Ascending aorta (tissue), 2 donors: ENCODE data around the gene BST1. TPM values are rescaled to one million over a fixed set of nuclear protein-coding genes. Genes with fewer than 3 reads are reported as not detected.

ENCODE experiments used
- DNase-seq, 2 donors: peaks; one replicate each; pipeline ENCODE4 v3.0.0-alpha.2; 2019; ENCODE audit warnings: low spot score in 2 of 2
- H3K27ac ChIP-seq, 2 donors: fragments of 200-600 bp; sonication (generic); one replicate each; pipeline ENCODE4 v1.5.1; 2016 to 2017; ENCODE audit warnings: mild to moderate bottlenecking in 1 of 2
- H3K27me3 ChIP-seq: fragments of 200-600 bp; sonication (generic); one replicate; pipeline ENCODE4 v1.5.1; 2017
- H3K36me3 ChIP-seq, 2 donors: fragments of 200-600 bp; sonication (generic); one replicate each; pipeline ENCODE4 v1.5.1; 2016
- H3K4me1 ChIP-seq, 2 donors: fragments of 200-600 bp; sonication (generic); one replicate each; pipeline ENCODE4 v1.5.1; 2016 to 2017; ENCODE audit warnings: mild to moderate bottlenecking in 1 of 2
- H3K4me3 ChIP-seq, 2 donors: fragments of 200-600 bp; sonication (generic); one replicate each; pipeline ENCODE4 v1.5.1; 2016 to 2017; ENCODE audit warnings: mild to moderate bottlenecking in 1 of 2
- H3K9me3 ChIP-seq, 2 donors: fragments of 200-600 bp; sonication (generic); one replicate each; pipeline ENCODE4 v1.5.1; 2016
- intact Hi-C: fragments of 100-400 bp; cut with DNase I; formaldehyde crosslinking; loops from one replicate; pipeline ENCODE4 v1.15.1; 2023
- total RNA-seq: library from RNA; depleted of rRNA; stranded (reverse); fragments of >200 nt; gene quantifications from one replicate; pipeline ENCODE4 v1.1.0, GENCODE V29; 2016
- TF ChIP-seq, protein P1 (sequence below), 3 experiments: fragments of 200-600 bp in 2 of 3; fragments of 450-650 bp in 1 of 3; sonication (generic) in 2 of 3; IDR thresholded peaks; one replicate each; pipeline ENCODE4 v1.5.1; 2016 to 2019; ENCODE audit warnings: antibody characterized with exemption in 3 of 3, mild to moderate bottlenecking in 1 of 3, moderate library complexity in 1 of 3

The BST1 gene
- total RNA-seq, 1 donor from 2014 or later: 22.7 TPM

DNA sequence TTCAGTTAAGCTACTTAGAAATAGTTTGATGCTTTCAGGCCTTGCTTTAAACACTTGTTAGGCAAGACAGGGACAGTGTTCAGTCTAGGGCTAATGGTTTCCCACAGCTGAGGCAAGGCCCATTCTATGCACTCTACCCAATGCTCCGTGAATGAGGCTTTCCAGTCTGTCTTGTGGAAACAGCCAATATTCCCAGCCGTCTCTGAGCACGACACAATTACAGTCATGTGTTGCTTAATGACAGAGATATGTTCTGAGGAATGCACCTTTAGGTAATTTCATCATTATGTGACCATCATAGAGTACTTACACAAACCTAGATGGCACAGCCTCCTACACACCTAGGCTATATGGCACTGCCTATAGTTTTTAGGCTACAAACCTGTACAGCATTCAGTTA is 30.8 kb upstream of the BST1 start:
- Histone ChIP-seq H3K9me3 (no peaks in the 10 kb centered on the region), H3K36me3 (no peaks in the 10 kb centered on the region), H3K27me3 (no peaks in the 10 kb centered on the region), H3K27ac (no peak overlapping the region), H3K4me1 (peaks cover 0 to 2% of the 10 kb centered on the region in 2 donors), H3K4me3 (no peak overlapping the region)
- DNase-seq: no peak
- intact Hi-C loops: no loop called here
- TF ChIP-seq, protein P1, sequence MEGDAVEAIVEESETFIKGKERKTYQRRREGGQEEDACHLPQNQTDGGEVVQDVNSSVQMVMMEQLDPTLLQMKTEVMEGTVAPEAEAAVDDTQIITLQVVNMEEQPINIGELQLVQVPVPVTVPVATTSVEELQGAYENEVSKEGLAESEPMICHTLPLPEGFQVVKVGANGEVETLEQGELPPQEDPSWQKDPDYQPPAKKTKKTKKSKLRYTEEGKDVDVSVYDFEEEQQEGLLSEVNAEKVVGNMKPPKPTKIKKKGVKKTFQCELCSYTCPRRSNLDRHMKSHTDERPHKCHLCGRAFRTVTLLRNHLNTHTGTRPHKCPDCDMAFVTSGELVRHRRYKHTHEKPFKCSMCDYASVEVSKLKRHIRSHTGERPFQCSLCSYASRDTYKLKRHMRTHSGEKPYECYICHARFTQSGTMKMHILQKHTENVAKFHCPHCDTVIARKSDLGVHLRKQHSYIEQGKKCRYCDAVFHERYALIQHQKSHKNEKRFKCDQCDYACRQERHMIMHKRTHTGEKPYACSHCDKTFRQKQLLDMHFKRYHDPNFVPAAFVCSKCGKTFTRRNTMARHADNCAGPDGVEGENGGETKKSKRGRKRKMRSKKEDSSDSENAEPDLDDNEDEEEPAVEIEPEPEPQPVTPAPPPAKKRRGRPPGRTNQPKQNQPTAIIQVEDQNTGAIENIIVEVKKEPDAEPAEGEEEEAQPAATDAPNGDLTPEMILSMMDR (IDR thresholded peaks at IDR 0.05): no peak

DNA sequence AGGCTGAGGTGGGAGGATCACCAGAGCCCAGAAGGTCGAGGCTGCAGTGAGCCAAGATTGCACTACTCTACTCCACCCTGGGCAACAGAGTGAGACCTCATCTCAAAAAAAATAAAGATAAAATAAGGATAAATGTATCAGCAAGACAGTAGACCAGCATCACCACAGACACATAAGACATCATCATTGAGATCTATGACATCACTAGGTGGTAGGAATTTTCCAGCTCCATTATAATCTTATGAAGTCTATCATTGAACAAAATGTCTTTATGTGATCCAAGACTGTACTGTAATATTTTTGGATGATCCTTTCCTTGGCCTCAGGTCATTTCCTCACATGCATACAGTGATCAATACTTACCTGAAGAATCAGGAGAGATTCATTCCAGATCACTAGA is 29.5 kb upstream of the BST1 start:
- peaks cover 0 to 2% of the 10 kb centered on the region in 2 donors for H3K4me1 ChIP-seq
- no peak overlapping the region for H3K27ac ChIP-seq
- intact Hi-C loops: no loop called here

DNA sequence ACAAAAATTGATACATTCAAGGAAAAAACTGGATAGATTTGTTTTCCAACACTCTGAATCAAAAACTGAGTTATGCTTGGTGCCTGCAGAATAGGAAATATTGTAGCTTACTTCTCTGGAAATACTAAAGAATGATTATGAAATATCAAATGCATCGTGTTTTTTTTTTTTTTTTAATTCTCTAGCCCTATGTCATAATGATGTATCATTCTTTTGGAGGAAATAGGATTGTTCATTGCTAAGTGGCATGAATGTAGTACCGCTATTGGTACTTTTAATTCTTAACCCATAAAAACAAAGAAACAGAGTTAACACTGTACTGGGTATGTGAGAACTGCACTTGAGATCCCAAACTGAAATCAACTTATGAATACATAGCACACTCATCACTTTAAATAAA is 28.8 kb upstream of the BST1 start:
- TF ChIP-seq, protein P1 (IDR thresholded peaks at IDR 0.05): no peak
- no peak overlapping the region for H3K27ac ChIP-seq
- no peaks in the 10 kb centered on the region for H3K36me3 ChIP-seq
- DNase-seq: no peak
- H3K4me3 ChIP-seq: no peak overlapping the region
- intact Hi-C loops: no loop called here
- no peaks in the 10 kb centered on the region for H3K9me3 ChIP-seq
- no peaks in the 10 kb centered on the region for H3K27me3 ChIP-seq
- H3K4me1 ChIP-seq: peaks cover 0 to 2% of the 10 kb centered on the region in 2 donors

More for the DNA sequence above, 29.5 kb upstream of the BST1 start:
- no peak for DNase-seq
- H3K36me3 ChIP-seq: no peaks in the 10 kb centered on the region
- no peaks in the 10 kb centered on the region for H3K27me3 ChIP-seq
- no peaks in the 10 kb centered on the region for H3K9me3 ChIP-seq
- TF ChIP-seq, protein P1 (IDR thresholded peaks at IDR 0.05): no peak
- no peak overlapping the region for H3K4me3 ChIP-seq

DNA sequence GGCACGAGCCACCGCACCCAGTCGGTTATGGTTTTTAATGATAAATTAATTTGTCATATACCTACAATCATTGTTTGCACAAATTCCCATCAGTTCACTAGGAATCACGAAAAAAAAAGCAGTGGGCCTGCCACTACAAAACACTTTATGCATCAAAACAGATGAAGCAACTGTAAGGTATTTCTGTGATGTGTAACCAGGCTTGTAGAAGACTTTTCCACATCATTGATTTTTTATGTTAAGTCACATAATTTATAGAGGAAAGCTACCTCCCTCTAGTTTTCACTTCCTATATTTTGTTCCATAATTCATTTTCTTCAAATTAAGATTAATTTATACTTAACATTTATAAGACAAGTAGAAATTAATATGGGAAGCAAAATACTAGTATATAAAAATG is 27.9 kb upstream of the BST1 start:
- TF ChIP-seq, protein P1 (IDR thresholded peaks at IDR 0.05): no peak
- no peaks in the 10 kb centered on the region for H3K36me3 ChIP-seq
- H3K4me3 ChIP-seq: no peak overlapping the region
- DNase-seq: no peak
- intact Hi-C loops: no loop called here
- peaks cover 0 to 2% of the 10 kb centered on the region in 2 donors for H3K4me1 ChIP-seq
- H3K27ac ChIP-seq: no peak overlapping the region
- no peaks in the 10 kb centered on the region for H3K9me3 ChIP-seq
- no peaks in the 10 kb centered on the region for H3K27me3 ChIP-seq

DNA sequence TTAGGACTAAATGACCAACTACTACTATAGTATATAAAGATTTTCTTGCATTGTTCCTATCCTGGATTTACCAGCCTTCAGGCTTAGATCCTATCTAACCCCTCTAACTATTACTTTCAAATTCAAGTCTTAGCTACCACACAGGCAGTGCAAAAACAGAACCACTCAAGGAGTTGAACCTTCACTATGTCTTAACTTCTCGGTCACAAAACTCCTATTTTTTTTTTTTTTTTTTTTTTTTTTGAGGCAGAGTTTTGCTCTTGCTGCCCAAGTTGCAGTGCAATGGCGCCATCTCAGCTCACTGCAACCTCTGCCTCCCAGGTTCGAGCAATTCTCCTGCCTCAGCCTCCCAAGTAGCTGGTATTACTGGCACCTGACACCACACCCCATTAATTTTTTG is 27.5 kb upstream of the BST1 start:
- no peaks in the 10 kb centered on the region for H3K9me3 ChIP-seq
- TF ChIP-seq, protein P1 (IDR thresholded peaks at IDR 0.05): no peak
- intact Hi-C loops: no loop called here
- H3K36me3 ChIP-seq: no peaks in the 10 kb centered on the region
- H3K4me3 ChIP-seq: no peak overlapping the region
- no peak overlapping the region for H3K27ac ChIP-seq
- H3K27me3 ChIP-seq: no peaks in the 10 kb centered on the region
- no peak for DNase-seq
- H3K4me1 ChIP-seq: peaks cover 0 to 2% of the 10 kb centered on the region in 2 donors

DNA sequence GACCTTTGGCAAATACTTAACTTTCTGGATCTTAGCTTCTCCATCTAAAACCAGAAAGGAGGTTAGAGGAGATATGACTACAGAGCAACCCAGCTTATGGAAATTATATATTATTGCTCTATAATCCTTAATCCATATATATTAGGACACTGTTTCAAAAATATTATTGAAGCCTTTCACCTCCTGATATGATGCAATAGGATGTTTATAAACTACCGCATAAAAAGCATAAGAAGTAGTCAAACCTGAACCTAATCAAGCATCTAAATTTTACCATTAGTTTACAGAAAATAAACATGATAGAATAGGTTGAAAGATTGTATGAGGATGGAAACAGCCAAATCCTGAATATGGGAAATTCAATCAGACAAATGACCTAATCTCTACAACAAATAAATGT is 26.8 kb upstream of the BST1 start:
- no peak overlapping the region for H3K27ac ChIP-seq
- H3K36me3 ChIP-seq: no peaks in the 10 kb centered on the region
- no peak overlapping the region for H3K4me3 ChIP-seq
- no peaks in the 10 kb centered on the region for H3K9me3 ChIP-seq
- TF ChIP-seq, protein P1 (IDR thresholded peaks at IDR 0.05): no peak
- DNase-seq: no peak
- intact Hi-C loops: no loop called here
- H3K4me1 ChIP-seq: peaks cover under 1% of the 10 kb centered on the region in 2 donors
- H3K27me3 ChIP-seq: no peaks in the 10 kb centered on the region
